ENCODE results near the gene EEF1A1.

DNA sequence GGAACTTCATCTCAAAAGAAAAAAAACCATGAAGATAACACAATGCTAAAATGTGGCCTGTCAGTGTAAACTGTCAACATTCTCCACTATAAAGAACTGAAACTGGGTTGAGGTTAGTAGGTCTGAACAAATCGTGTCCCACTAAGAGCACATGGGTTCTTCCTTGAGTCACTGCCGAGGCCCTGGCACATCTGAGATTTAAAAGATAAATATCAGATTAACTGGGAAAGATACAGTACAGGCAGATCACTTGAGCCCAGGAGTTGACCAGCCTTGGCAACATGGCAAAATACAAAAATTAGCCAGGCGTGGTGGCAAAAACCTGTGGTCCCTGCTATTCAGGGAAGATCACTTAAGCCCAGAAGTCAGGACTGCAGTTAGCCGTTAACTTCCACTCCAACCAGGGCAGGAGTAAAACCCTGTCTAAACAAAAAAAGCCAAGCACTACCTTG, 5.6 kb downstream of the EEF1A1 start:
- TF ChIP-seq USF1 (IDR thresholded peaks at IDR 0.05) = no peak
- TF ChIP-seq TEAD4 (IDR thresholded peaks at IDR 0.05) = 0 out of 2 replicates have a peak, but pooled peaks have one; percentile 2
- no peak for TF ChIP-seq NFIC (IDR thresholded peaks at IDR 0.05)
- no peak for TF ChIP-seq CREB1 (IDR thresholded peaks at IDR 0.05; ENCODE audit: low read depth)
- no peak for TF ChIP-seq RAD21 (IDR thresholded peaks at IDR 0.05; ENCODE audit: low read depth)
- TF ChIP-seq EP300 (IDR thresholded peaks at IDR 0.05; ENCODE audit: borderline replicate concordance) = no peak
- TF ChIP-seq EGR1 (IDR thresholded peaks at IDR 0.05) = no peak
- no peak for TF ChIP-seq CEBPB (IDR thresholded peaks at IDR 0.05)

Measured in Ishikawa (cell line).